ENCODE results near the gene TPM4.

Gene TPM4

GRCh38 chr19:16061943-16062342 lies 14.4 kb upstream of the TPM4 start:
- Histone ChIP-seq H3K9ac (ENCODE audit: low read length) (no peak overlapping the region), H3K27ac (ENCODE audit: low read depth, low read length) (no peak overlapping the region), H3K4me1 (ENCODE audit: control insufficient read depth, insufficient read depth, low read length) (peaks cover 21% of the 10 kb centered on the region), H3K9me3 (ENCODE audit: control insufficient read depth, insufficient read depth, low read depth, low read length) (0 out of 2 replicates have a peak, but pooled peaks cover under 1% of the 10 kb centered on the region), H3K27me3 (ENCODE audit: control insufficient read depth, insufficient read depth, low read length) (no peaks in the 10 kb centered on the region), H3K4me3 (ENCODE audit: low read depth, low read length) (no peak overlapping the region), H3K36me3 (ENCODE audit: control insufficient read depth, insufficient read depth, low read length) (no peaks in the 10 kb centered on the region)

- H3K27me3 ChIP-seq (ENCODE audit: control insufficient read depth, insufficient read depth, low read length) = no peaks in the 10 kb centered on the region
- H3K4me1 ChIP-seq (ENCODE audit: control insufficient read depth, insufficient read depth, low read length) = peaks cover 27% of the 10 kb centered on the region
- H3K36me3 ChIP-seq (ENCODE audit: control insufficient read depth, insufficient read depth, low read length) = no peaks in the 10 kb centered on the region
- H3K4me3 ChIP-seq (ENCODE audit: low read depth, low read length) = no peak overlapping the region
- no peaks in the 10 kb centered on the region for H3K9me3 ChIP-seq (ENCODE audit: control insufficient read depth, insufficient read depth, low read depth, low read length)
- no peak overlapping the region for H3K27ac ChIP-seq (ENCODE audit: low read depth, low read length)
- H3K9ac ChIP-seq (ENCODE audit: low read length) = no peak overlapping the region
These were observed 13.5 kb upstream of the TPM4 start for GRCh38 chr19:16062789-16063188.

- no peak overlapping the region for H3K4me3 ChIP-seq (ENCODE audit: low read depth, low read length)
- H3K27me3 ChIP-seq (ENCODE audit: control insufficient read depth, insufficient read depth, low read length) = no peaks in the 10 kb centered on the region
- H3K36me3 ChIP-seq (ENCODE audit: control insufficient read depth, insufficient read depth, low read length) = no peaks in the 10 kb centered on the region
- no peaks in the 10 kb centered on the region for H3K9me3 ChIP-seq (ENCODE audit: control insufficient read depth, insufficient read depth, low read depth, low read length)
- H3K27ac ChIP-seq (ENCODE audit: low read depth, low read length) = no peak overlapping the region
- no peak overlapping the region for H3K9ac ChIP-seq (ENCODE audit: low read length)
- peaks cover 29% of the 10 kb centered on the region for H3K4me1 ChIP-seq (ENCODE audit: control insufficient read depth, insufficient read depth, low read length)
These were observed 11.9 kb upstream of the TPM4 start for GRCh38 chr19:16064209-16064889.

- no peaks in the 10 kb centered on the region for H3K27me3 ChIP-seq (ENCODE audit: control insufficient read depth, insufficient read depth, low read length)
- no peak overlapping the region for H3K27ac ChIP-seq (ENCODE audit: low read depth, low read length)
- H3K9ac ChIP-seq (ENCODE audit: low read length) = no peak overlapping the region
- peaks cover 29% of the 10 kb centered on the region for H3K4me1 ChIP-seq (ENCODE audit: control insufficient read depth, insufficient read depth, low read length)
- H3K36me3 ChIP-seq (ENCODE audit: control insufficient read depth, insufficient read depth, low read length) = no peaks in the 10 kb centered on the region
- no peaks in the 10 kb centered on the region for H3K9me3 ChIP-seq (ENCODE audit: control insufficient read depth, insufficient read depth, low read depth, low read length)
- no peak overlapping the region for H3K4me3 ChIP-seq (ENCODE audit: low read depth, low read length)
These were observed 9.6 kb upstream of the TPM4 start for GRCh38 chr19:16066611-16067104.

GRCh38 chr19:16067205-16067938 lies 8.9 kb upstream of the TPM4 start:
- Histone ChIP-seq H3K27me3 (ENCODE audit: control insufficient read depth, insufficient read depth, low read length) (no peaks in the 10 kb centered on the region), H3K9me3 (ENCODE audit: control insufficient read depth, insufficient read depth, low read depth, low read length) (no peaks in the 10 kb centered on the region), H3K4me1 (ENCODE audit: control insufficient read depth, insufficient read depth, low read length) (peaks cover 29% of the 10 kb centered on the region), H3K27ac (ENCODE audit: low read depth, low read length) (no peak overlapping the region), H3K9ac (ENCODE audit: low read length) (no peak overlapping the region), H3K4me3 (ENCODE audit: low read depth, low read length) (no peak overlapping the region), H3K36me3 (ENCODE audit: control insufficient read depth, insufficient read depth, low read length) (no peaks in the 10 kb centered on the region)

- Histone ChIP-seq H3K4me3 (ENCODE audit: low read depth, low read length) (no peak overlapping the region), H3K9ac (ENCODE audit: low read length) (no peak overlapping the region), H3K27ac (ENCODE audit: low read depth, low read length) (no peak overlapping the region)
These were observed 7.5 kb upstream of the TPM4 start for GRCh38 chr19:16068696-16069259.

GRCh38 chr19:16069813-16070365 lies 6.4 kb upstream of the TPM4 start:
- H3K4me1 ChIP-seq (ENCODE audit: control insufficient read depth, insufficient read depth, low read length) = peaks cover 30% of the 10 kb centered on the region

More at GRCh38 chr19:16068696-16069259, 7.5 kb upstream of the TPM4 start:
- Histone ChIP-seq H3K9me3 (ENCODE audit: control insufficient read depth, insufficient read depth, low read depth, low read length) (no peaks in the 10 kb centered on the region), H3K4me1 (ENCODE audit: control insufficient read depth, insufficient read depth, low read length) (peaks cover 29% of the 10 kb centered on the region), H3K27me3 (ENCODE audit: control insufficient read depth, insufficient read depth, low read length) (no peaks in the 10 kb centered on the region), H3K36me3 (ENCODE audit: control insufficient read depth, insufficient read depth, low read length) (no peaks in the 10 kb centered on the region)

GRCh38 chr19:16070366-16070990 lies 5.8 kb upstream of the TPM4 start:
- H3K4me1 ChIP-seq (ENCODE audit: control insufficient read depth, insufficient read depth, low read length) = peaks cover 27% of the 10 kb centered on the region
- H3K27me3 ChIP-seq (ENCODE audit: control insufficient read depth, insufficient read depth, low read length) = no peaks in the 10 kb centered on the region
- H3K9me3 ChIP-seq (ENCODE audit: control insufficient read depth, insufficient read depth, low read depth, low read length) = no peaks in the 10 kb centered on the region
- no peak overlapping the region for H3K9ac ChIP-seq (ENCODE audit: low read length)
- no peak overlapping the region for H3K27ac ChIP-seq (ENCODE audit: low read depth, low read length)
- no peak overlapping the region for H3K4me3 ChIP-seq (ENCODE audit: low read depth, low read length)
- no peaks in the 10 kb centered on the region for H3K36me3 ChIP-seq (ENCODE audit: control insufficient read depth, insufficient read depth, low read length)

More at GRCh38 chr19:16069813-16070365, 6.4 kb upstream of the TPM4 start:
- no peak overlapping the region for H3K27ac ChIP-seq (ENCODE audit: low read depth, low read length)
- H3K27me3 ChIP-seq (ENCODE audit: control insufficient read depth, insufficient read depth, low read length) = no peaks in the 10 kb centered on the region
- H3K9ac ChIP-seq (ENCODE audit: low read length) = no peak overlapping the region
- no peaks in the 10 kb centered on the region for H3K9me3 ChIP-seq (ENCODE audit: control insufficient read depth, insufficient read depth, low read depth, low read length)
- H3K36me3 ChIP-seq (ENCODE audit: control insufficient read depth, insufficient read depth, low read length) = no peaks in the 10 kb centered on the region
- no peak overlapping the region for H3K4me3 ChIP-seq (ENCODE audit: low read depth, low read length)

- Histone ChIP-seq H3K9ac (ENCODE audit: low read length) (no peak overlapping the region), H3K27me3 (ENCODE audit: control insufficient read depth, insufficient read depth, low read length) (no peaks in the 10 kb centered on the region), H3K4me3 (ENCODE audit: low read depth, low read length) (no peak overlapping the region), H3K4me1 (ENCODE audit: control insufficient read depth, insufficient read depth, low read length) (peaks cover 23% of the 10 kb centered on the region), H3K36me3 (ENCODE audit: control insufficient read depth, insufficient read depth, low read length) (no peaks in the 10 kb centered on the region), H3K27ac (ENCODE audit: low read depth, low read length) (no peak overlapping the region), H3K9me3 (ENCODE audit: control insufficient read depth, insufficient read depth, low read depth, low read length) (no peaks in the 10 kb centered on the region)
These were observed 5.1 kb upstream of the TPM4 start for GRCh38 chr19:16071072-16071691.

GRCh38 chr19:16073481-16073880 lies 2.8 kb upstream of the TPM4 start:
- H3K27me3 ChIP-seq (ENCODE audit: control insufficient read depth, insufficient read depth, low read length) = no peaks in the 10 kb centered on the region

More at GRCh38 chr19:16073481-16073880, 2.8 kb upstream of the TPM4 start:
- no peak overlapping the region for H3K9ac ChIP-seq (ENCODE audit: low read length)
- no peaks in the 10 kb centered on the region for H3K9me3 ChIP-seq (ENCODE audit: control insufficient read depth, insufficient read depth, low read depth, low read length)
- no peak overlapping the region for H3K4me3 ChIP-seq (ENCODE audit: low read depth, low read length)
- H3K4me1 ChIP-seq (ENCODE audit: control insufficient read depth, insufficient read depth, low read length) = peaks cover 15% of the 10 kb centered on the region
- H3K36me3 ChIP-seq (ENCODE audit: control insufficient read depth, insufficient read depth, low read length) = peaks cover 9% of the 10 kb centered on the region; the same call in 1 of the 2 replicates
- no peak overlapping the region for H3K27ac ChIP-seq (ENCODE audit: low read depth, low read length)
